Epithelial cell of proximal tubule (primary cell): ENCODE measurements around the gene VSIG1. TPM values are rescaled to one million over a fixed set of nuclear protein-coding genes. Genes with fewer than 3 reads are reported as not detected.

Experiments used
- DNase-seq: peaks from one replicate; pipeline ENCODE4 v3.0.0-alpha.2; 2011; ENCODE audit warnings: low read depth
- H3K4me3 ChIP-seq: 2 replicates; pipeline ENCODE4 v1.5.1; 2011; ENCODE audit warnings: low read depth, mild to moderate bottlenecking, low read length
- total RNA-seq: library from RNA; depleted of rRNA; stranded (reverse); fragments of >200 nt; gene quantifications from 2 replicates; pipeline ENCODE4 v1.2.3, GENCODE V29; 2015
- TF ChIP-seq, protein P1 (sequence below): conservative IDR thresholded peaks from 2 replicates; pipeline ENCODE4 v1.5.1; 2012; ENCODE audit warnings: low read depth, mild to moderate bottlenecking, low read length

The VSIG1 gene
- total RNA-seq, 1 donor from 2014 or later: 1.8 TPM

DNA sequence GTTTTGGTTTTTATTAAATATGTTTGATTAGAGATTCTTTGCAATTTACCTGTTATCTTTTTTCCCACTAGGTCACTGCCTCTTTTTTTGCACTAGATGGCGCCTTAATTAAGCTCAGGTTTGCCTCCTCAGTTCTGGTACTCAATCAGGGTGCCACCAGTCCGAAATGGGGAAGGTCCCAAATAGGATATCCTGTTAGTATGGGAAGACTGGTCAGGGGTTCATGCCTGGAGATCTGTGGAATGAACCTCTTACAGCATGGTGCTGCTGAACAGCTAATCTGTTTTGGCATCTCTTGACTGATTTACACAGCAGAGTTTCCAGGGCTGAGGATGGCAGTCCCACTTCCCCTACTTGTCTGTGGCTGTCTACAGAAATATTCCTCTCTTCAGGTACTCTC is 24.2 kb upstream of the VSIG1 start:
- DNase-seq: no peak
- no peak overlapping the region for H3K4me3 ChIP-seq
- TF ChIP-seq, protein P1, sequence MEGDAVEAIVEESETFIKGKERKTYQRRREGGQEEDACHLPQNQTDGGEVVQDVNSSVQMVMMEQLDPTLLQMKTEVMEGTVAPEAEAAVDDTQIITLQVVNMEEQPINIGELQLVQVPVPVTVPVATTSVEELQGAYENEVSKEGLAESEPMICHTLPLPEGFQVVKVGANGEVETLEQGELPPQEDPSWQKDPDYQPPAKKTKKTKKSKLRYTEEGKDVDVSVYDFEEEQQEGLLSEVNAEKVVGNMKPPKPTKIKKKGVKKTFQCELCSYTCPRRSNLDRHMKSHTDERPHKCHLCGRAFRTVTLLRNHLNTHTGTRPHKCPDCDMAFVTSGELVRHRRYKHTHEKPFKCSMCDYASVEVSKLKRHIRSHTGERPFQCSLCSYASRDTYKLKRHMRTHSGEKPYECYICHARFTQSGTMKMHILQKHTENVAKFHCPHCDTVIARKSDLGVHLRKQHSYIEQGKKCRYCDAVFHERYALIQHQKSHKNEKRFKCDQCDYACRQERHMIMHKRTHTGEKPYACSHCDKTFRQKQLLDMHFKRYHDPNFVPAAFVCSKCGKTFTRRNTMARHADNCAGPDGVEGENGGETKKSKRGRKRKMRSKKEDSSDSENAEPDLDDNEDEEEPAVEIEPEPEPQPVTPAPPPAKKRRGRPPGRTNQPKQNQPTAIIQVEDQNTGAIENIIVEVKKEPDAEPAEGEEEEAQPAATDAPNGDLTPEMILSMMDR: peak; percentile 63

DNA sequence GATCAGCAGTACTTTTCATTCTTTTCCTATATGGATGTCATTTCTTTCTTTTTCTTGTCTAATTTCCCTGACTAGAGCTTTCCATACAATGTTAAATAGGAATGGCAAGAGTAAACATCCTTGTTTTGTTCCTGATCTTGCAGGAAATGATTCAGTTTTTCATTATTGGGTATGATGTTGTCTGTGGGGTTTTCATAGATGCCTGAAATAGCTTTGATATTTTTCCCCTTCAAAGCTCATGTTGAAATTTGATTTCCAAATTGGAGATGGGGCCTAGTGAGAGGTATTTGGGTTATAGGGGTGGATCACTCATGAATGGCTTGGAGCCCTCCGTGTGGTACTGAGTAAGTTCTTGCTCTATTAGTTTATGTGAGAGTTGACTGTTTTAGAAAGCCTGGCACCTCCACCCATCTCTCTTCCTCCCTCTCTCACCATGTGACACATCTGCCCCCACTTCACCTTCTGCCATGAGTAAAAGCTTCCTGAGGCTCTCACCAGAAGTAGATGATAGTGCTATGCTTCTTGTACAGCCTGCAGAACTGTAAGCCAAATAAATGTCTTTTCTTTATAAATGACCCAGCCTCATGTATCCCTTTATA is 22.3 kb upstream of the VSIG1 start:
- H3K4me3 ChIP-seq: no peak overlapping the region
- no peak for DNase-seq
- TF ChIP-seq, protein P1: no peak

DNA sequence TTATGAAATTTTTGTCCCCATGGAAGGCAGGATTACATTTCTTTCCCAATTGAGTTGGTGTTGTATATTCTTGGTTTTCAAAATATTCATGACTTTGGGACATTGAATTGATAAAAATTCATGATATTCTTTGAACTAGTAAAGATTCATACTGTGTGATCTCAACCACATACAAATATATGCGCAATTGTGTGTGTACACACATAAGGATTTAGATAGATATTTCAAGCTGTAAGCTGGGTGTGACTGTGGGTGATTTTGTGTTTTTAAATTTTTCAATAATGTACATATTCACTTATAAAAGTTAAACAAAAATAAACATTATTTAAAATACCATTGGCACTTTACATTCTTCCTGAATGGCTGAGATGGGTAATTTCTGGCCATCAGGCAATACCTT is 19.5 kb upstream of the VSIG1 start:
- no peak for DNase-seq
- H3K4me3 ChIP-seq: no peak overlapping the region
- TF ChIP-seq, protein P1: no peak

DNA sequence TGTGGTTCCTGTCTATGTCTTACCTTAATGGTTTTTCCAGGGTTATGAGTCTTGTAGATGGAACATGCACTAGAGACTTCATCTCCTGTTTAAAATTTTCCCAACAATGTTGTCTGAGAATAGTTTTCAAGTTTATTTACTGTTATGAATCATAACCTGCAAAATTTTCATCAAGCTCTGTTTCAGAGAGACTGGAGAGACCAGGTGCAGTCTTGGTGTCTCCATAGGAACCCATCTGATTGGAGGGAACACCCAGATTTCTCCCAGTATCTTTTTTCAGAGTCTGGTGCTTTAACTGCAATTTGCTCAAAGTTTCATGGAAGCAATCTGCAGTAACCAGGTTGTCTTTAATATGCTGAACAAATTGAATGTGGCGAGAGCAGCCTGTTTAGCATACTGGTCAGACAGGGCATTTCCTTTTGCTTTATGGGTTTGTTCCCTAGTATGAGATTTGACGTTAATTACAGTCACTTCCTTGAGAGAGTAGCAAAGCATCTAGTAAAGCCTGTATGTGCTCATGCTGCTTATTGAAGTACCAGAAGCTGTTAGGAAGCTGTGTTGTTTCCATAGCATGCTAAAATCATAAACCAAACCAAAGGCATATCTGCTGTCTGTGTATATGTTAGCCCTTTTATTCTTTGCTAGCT is 18.8 kb upstream of the VSIG1 start:
- TF ChIP-seq, protein P1: no peak
- H3K4me3 ChIP-seq: no peak overlapping the region
- DNase-seq: no peak

- DNase-seq: no peak
- TF ChIP-seq, protein P1: no peak
- no peak overlapping the region for H3K4me3 ChIP-seq
These were observed 16.0 kb upstream of the VSIG1 start for GRCh38 chrX:108028854-108029253.

- no peak for DNase-seq
- TF ChIP-seq, protein P1: no peak
- H3K4me3 ChIP-seq: no peak overlapping the region
These were observed 14.7 kb upstream of the VSIG1 start for GRCh38 chrX:108029928-108030711.
